Activated CD4-positive, alpha-beta T cell treated with anti-CD3 and anti-CD28 coated beads for 1 hour (primary cell): ENCODE data around the gene HELZ.
"Not testable (repeated sequence)": the region's sequence is repeated elsewhere in the genome, so short reads cannot be mapped to it uniquely, and the experiment has no call there.

ENCODE experiments used
- DNase-seq: peaks from one replicate; pipeline ENCODE4 v3.0.0-alpha.2; 2020

The HELZ gene

DNA sequence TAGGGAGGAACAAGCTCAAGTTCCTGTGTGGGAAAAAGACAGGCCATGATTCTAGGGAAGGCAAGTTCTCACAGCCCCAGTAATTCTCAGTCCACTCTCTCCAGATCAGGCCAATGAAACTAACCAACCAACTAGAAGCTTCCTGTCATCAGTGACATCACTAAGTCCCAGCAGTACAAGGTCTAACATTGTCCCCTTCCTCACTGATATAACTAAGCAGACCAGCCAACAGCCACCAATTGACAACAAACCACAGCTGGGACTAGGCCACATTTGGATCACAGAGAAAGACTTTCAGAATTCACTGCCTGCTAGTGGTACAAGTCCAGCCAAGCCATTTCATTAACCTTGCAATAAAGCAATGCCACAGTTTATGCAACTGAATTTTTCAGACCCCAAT lies 106.6 kb downstream of the HELZ start:
- no peak for DNase-seq

DNA sequence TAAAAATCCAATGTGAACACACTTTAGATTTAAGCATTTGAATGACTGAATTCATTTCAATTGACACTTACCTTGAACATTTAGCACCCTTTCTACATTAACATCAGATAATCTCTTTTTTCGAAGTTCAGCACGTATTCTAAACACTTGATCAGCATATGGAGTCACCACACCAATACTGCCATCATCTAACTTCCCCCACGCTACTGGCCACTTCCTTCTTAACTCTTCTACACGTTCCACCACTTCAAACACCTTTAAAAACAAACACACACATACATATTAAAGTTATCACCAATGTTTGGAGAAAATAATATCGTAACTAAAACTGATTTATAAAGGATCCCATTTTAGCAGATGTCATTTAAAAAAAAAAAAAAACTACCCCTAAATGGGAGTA lies 107.1 kb downstream of the HELZ start:
- DNase-seq: no peak

DNA sequence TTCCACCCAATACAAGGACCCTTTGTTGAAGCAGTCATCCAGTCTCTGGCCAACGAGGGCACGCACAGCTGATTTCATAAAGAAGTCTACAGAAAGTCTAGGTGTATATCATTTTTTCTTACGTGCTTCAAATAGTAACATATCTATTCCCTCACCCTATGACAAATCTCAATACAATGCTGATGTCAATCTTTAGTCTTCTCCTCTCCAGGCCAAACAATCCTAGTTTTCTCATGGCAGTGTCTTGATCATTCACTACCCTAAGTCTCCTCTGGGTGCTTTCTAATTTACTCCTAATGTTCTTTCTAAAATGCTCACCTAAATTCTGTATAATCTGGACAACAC lies 108.0 kb downstream of the HELZ start:
- no peak for DNase-seq

DNA sequence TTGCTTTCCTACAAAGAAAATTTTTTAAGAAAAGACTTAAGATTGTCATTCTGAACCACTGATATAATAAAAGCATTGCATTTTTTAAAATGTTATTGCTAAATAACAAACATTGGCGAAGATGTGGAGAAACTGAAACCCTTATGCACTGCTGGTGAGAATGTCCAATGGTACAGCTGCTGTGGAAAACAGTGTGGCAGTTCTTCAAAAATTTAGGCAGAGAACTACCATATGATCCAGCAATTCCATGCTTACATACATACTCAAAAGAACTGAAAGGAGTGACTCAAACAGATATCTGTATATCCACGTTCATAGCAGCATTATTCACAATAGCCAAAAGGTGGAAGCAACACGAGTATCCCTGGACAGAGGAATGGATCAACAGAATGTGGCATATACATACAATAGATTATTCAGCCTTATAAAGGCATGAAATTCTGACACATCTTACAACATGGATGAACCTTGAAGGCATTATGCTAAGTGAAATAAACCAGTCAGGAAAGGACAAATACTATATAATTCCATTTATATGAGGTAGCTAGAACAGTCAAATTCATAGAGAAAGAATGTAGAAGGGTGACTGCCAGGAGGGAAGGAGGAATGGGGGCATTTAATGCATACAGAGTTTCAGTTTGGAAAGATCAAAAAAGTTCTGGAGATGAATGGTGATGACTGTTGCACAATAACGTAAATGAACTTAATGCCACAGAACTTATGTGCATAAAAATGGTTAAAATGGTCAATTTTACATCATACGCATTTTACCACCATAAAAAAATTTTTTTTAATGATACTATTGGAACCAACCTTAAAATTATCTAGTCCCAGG lies 108.6 kb downstream of the HELZ start:
- no peak for DNase-seq

DNA sequence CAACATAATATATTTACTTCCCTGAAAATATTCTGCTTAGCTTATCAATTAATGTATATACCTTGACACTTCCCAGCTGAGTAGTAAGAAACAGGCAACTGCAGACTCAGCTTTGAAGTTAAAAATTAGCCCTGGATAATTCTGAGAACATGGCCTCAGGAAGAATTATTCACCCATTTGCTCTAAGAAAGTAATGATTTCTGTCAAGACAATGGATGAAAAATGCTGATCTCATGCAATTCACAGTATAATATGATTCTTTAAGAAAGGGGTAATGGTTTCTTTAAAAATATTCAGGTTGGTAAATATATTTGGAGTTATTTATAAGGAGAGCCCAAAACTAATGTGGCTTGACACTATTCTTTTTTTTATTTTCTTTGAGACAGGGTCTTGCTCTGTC lies 111.8 kb downstream of the HELZ start:
- no peak for DNase-seq

DNA sequence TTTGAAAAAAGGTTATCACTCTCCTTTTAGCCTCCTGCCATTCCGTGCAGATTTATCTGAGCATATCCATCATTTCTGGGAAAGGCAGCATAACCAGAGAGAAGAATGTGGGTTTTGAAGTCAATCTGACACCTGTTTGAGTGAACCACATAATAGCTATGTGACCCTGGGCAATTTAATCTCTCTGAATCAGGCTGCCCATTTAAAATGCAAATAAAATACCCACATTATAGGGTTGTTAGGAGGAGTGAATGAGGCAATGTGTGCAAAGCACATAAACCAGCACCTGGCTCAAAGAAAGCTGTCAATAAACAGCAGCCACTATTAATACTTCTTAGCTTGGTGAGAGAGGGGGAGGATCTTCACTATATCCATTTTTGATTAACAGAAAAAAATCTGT lies 112.6 kb downstream of the HELZ start:
- DNase-seq: no peak

DNA sequence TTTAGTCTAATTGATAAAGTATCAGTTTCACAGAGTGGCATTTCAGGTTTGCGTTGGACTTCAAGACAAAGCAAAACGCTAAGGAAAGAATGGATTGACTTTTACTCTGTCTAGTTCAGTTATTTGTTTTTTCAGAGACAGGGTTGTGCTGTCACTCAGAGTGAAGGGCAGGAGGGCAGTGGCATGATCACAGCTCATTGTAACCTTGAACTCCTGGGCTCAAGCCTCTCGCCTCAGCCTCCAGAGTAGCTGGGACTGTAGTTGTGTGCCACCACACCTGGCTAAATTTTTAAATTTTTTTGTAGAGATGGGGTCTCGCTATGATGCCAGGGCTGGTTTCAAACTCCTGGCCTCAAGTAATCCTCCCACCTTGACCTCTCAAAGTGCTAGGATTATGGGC lies 114.2 kb downstream of the HELZ start:
- DNase-seq: no peak

DNA sequence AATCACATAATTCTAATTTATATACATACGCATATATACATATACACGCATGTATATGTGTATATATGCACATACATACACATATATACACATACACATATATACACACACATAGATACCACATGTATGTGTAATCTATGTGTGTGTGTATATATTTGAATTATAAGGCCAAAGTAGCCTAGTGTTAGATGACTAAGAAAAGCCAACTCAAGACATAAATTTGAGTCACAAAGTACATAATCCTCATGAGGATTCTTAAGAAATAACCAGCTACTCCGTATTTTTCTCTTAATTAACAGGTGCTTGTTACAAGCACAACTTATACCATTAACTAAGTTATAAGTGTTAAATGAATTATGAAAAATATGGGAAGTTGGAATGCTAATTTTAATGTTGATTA lies 115.7 kb downstream of the HELZ start:
- no peak for DNase-seq

DNA sequence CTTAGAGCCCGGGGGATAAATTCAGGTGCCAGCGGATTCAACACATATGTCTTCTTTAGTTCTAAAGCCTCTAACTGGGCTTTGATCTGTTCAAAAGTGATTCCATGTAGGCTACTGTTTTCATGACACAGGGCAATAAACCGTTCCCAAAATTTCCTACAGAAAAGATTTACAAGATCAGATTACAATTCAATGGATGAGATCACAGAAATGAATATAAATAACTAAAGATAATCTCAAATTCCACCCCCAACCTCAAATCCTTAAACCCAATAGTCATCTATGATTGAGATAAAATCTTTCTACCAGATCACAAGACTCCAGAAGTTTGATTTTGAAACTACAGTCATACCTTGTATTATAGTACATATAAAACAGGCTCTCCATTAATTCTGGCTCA lies 116.3 kb downstream of the HELZ start:
- no peak for DNase-seq

DNA sequence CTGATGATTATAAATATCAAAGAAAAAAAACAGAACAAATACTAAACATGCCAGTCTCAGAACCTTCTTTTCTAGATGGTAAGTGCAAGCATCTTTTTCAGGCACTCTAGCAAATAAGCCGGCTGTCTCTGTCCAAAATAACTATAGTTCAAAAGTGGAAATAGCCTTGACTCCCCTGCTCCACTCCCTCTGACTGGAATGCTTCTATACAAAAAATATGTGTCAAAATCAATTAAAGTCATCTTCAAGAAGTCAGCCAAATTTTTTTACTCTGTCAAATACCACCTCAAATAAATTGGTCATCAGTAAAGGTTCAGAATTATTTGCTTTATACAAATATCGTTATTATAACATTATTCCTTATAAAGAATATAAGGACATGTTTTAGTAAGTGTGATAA lies 117.1 kb downstream of the HELZ start:
- DNase-seq: no peak

DNA sequence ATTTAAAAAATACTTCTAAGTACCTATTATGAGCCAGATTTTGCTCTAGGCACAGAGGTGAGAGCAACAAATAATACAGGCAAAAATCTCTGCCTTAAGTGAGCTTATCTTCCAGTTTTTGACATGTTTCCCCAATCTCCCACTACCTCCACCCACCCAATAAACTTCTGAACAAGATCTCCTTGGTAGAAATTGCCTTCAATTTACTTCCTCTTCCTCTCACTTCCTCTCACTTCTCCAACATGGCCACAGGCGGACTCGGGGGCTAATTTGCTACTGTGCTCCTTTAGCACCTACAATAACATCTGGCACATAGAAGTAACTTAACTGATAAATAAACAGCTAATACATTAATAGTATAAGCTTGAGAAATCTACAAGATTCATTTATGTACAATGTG lies 118.0 kb downstream of the HELZ start:
- no peak for DNase-seq

DNA sequence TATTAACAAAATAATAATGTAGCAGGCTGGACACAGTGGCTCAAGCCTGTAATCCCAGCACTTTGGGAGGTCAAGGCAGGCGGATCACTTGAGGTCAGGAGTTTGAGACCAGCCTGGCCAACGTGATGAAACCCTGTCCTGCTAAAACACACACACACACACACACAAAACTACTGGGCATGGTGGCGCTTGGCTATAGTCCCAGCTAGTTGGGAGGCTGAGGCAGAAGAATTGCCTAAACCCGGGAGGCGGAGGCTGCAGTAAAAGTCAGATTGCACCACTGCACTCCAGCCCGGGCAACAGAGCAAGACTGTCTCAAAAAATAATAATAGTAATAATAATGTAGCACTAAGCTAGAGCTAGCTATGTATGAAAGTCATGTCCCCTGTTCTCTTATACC lies 118.5 kb downstream of the HELZ start:
- DNase-seq: not testable (repeated sequence)

DNA sequence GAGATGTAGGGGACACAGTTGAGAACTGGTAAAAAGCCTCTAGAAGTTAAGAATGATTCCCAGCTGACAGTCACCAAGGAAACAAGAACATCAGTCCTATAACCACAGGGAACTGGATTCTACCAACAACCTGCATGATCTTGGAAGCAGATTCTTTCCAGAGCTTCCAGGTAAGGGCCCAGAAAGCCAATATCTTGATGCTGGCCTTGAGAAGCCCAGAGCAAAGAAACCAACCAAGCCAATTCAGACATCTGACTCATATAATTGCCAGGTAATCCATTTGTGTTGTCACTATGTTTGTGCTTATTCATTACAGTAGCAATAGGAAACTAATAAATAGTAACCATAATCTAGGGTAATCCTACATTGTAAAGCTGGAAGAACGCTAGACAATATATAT lies 119.1 kb downstream of the HELZ start:
- no peak for DNase-seq

DNA sequence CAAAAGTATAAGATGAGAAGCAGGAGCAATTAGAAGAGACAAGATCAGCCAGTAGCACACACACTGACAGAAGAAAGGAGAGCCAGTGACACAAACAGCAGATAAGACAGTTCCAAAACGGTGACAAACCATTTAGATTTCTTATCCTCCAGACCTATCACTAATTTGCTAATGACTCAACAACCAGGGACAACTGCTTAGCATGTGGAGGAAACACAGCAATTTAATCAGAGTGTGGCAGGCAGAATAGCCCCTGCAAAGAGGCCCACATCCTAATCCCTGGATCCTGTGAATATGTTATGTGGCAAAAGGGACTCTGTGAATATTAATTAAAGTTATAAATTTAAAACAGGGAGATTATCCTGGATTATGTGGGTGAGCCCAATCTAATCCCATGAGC lies 119.6 kb downstream of the HELZ start:
- DNase-seq: no peak

DNA sequence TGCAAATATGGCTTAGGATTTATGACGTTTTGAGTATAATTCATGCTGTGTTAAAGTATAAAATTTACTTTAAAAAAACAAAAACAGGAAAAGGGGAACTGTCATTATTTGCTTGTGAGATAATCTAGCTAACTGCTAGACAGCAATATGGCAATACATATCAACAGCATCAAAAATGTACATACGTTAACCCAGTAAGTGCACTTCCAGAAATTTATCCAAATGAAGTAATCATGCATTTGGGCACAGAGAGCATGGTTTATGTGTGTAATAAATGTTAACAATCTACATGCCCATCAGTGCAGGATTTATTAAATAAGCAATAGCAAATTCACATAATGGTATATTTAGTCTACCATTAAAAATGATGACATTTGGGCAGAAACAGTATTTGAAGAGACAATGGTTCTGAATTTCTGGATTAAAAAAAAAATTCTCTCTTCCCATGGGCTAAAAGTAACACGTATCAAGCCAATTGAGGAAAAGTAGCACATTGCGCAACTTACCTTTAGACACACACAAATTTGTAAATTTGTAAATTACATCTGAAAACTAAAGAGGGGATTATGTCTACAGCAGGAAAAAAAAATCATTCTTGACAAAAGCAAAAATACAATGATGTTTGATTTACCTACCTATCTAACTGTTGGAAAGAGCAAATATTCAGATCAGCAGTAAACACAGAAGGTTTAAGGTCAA lies 120.4 kb downstream of the HELZ start:
- no peak for DNase-seq

DNA sequence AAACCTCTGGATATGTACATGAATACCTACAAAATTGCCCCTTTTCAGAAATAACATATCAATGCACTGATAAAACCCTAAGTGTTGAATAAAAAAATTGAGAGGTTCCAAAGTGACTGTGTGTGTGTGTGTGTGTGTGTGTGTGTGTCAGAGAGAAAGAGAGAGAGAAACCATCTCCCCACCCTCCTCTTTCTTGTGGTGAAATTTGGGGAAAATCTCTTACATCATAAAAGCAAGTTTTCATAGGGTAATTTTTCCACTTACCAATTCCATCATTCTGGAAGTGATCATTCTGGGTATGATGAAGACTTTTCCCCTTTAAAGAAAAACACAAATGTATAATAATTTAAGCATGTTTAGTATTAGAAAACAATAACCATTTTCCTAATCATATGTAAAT lies 121.3 kb downstream of the HELZ start:
- no peak for DNase-seq

DNA sequence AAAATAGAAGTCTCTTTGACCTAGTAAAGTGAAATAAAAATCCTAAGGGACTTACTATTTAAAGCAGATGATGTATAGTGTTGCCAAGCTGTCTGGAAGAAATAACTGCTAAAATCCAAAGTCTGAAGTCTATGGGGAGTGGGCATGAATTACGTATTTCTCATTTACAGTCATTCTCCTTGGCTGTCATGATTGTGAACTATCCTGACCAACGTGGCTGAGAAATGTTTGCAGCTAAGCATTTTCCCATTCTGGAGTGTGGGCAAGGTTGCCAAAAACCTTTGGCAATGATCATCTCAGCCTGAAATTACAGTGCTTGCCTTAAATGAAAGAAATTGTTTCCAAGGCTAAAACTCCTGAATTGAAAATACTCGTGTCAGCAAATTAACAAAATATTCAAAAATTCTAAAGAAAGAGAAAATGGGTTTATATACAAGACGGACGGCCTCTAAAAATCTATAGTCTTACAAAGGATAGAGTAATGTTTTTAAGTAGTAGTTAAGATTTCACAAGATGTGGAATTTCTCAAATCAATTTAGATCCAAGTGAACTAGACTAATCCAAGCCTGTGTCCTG lies 123.6 kb downstream of the HELZ start:
- no peak for DNase-seq

DNA sequence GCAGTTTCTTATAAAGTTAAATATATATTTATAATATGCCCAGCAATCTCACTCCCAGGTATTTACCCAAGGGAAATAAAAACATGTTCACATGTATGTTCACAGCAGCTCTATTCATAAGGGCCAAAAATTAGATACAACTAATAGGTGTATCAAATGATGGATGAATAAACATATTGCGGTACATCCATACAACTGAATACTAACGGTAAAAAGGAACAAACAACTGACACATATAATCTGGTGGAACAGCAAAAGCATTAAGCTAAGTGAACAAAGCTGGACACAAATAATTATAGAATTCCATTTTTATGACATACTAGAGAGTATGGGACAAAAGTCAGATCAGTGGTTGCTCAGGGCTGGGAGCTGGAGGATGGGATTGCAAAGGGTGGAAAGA lies 125.9 kb downstream of the HELZ start:
- DNase-seq: no peak

DNA sequence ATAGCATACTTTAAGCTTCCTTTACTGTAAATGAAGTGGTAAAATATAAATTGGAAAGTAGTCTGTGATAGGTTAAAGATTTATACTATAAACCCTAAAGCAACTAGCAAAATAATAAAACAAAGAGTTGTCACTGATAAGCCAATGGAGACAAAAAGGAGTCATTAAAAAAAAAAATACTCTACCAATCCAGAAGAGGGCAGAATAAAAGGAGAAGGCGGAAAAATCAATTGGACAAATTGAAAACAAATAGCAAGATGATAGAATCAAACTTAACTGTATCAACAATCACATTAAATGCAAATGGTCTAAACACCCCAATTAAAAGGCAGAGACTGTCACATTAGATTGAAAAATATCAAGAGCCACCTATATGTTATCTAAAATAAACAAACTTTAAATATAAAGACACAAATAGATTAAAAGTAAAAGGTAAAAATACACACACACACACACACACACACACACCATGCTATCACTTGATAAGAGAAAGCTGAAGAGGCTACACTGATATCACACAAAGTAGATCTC lies 128.9 kb downstream of the HELZ start:
- DNase-seq: no peak

DNA sequence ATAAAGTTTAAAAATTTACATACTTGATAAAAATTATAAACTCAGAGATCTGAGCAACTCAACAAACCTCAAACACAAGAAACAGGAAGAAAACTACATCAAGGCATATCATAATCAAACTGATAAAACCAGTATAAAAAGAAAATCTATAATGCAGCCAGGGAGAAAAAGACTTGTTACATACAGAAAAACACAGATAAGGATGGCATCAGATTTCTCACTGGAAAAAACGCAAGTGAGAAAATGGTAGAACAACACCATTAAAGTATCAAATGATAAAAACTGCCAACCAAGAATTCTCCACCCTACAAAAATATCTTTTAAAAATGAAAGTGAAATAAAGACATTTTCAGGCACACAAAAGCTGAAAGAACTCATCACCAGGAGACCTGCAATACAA lies 129.6 kb downstream of the HELZ start:
- no peak for DNase-seq

DNA sequence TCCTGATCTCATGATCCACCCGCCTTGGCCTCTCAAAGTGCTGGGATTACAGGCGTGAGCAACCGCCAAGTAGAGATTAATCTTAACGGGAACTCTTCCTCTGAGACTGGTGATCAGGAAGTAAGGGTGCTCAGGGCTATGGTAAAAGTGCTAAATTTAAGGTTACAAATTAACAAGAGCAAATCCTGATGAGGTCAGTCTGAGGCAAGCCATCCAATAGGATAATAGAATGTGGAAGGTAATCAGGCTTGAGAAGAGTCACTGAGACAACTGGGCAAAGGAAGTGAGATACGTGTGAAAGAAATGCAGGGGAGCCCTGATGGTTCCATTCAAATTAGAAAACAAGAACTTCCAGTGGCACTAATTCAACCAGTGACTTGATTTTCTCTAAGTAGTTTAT lies 131.5 kb downstream of the HELZ start:
- DNase-seq: no peak

DNA sequence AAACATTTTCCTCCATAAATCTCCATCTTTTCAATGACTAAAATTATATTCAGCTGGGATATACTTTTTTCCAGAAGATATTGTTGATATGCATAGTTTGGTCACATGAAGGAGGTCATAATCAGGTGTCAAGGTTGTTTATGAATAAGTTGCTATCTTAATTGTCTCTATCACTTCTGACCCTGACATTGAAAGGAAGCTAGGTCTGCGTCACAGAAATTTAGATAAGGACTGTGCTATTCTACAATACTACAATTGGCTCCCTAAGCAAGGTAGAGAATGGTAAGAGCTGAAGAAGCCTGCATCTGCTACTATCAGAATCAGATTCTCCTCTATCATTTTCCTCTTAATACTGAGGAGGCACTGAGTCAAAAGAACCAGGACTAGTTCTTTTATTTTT lies 133.2 kb downstream of the HELZ start:
- no peak for DNase-seq

DNA sequence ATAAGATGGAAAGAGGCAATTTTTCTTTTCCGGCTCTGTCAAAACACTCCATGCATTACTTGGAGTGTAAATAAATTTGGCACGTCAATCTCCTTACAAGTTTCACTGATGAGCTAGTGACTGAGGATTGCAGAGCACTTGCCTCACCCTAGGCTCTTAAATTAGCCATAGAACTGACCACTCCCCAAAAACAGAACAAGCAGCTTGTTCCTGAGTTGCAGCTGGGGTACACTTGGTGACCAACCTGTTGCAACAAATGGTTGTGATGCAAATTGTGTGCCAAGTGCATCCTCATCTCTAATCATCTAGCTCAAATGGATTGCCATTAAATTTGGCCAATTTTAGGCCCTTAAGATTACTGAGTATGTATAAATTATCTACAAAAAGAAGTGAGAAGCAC lies 133.7 kb downstream of the HELZ start:
- no peak for DNase-seq

DNA sequence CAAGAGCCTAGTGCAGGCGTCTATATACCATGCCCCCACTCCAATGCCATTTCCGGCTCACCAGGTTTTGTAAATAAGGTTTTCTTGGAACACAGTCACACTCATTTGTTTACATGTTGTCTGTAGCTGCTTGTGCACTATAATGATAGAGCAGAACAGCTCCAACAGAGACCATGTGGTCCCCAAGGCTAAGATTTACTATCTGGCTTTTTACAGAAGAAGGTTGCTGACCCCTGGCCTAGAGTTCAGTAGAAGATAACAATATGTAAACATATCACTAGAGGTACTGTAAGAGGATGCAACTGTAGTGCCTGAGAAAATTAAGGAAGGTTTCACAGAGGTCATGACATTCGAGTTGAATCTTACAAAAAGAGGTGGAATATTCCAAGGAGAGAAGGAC lies 134.4 kb downstream of the HELZ start:
- DNase-seq: no peak
